OCI-LY3 (cell line): Measurements from ENCODE around the gene DCAF8L2.

Experiments used
- H2AFZ ChIP-seq: fragments of 200-600, 300-600 bp; shearing (Covaris generic); 2 replicates; pipeline ENCODE4 v1.6.0; 2014; ENCODE audit warnings: antibody characterized with exemption, low read depth, low read length
- H3K27ac ChIP-seq: fragments of 200-600, 300-600 bp; sonication (generic); 2 replicates; pipeline ENCODE4 v1.5.1; 2014; ENCODE audit warnings: mild to moderate bottlenecking, low read length, moderate library complexity, mixed read lengths
- H3K27me3 ChIP-seq: fragments of 200-600, 300-600 bp; sonication (generic); 2 replicates; pipeline ENCODE4 v1.6.1; 2014; ENCODE audit warnings: low read depth, low read length, mixed read lengths
- H3K36me3 ChIP-seq: fragments of 200-600, 300-600 bp; sonication (generic); replicated peaks from 2 replicates; pipeline ENCODE3; 2014; ENCODE audit warnings: low read depth, low read length, mixed read lengths
- H3K4me1 ChIP-seq: fragments of 300-600, 200-600 bp; sonication (generic); 2 replicates; pipeline ENCODE4 v1.6.1; 2014; ENCODE audit warnings: low read length, mixed read lengths
- H3K4me2 ChIP-seq: fragments of 200-600, 300-600 bp; sonication (generic); 2 replicates; pipeline ENCODE4 v1.6.1; 2014; ENCODE audit warnings: low read length, mixed read lengths
- H3K4me3 ChIP-seq: fragments of 300-600, 200-600 bp; sonication (generic); 2 replicates; pipeline ENCODE4 v1.5.1; 2014; ENCODE audit warnings: antibody characterized with exemption, mild to moderate bottlenecking, low read length, moderate library complexity
- H3K79me2 ChIP-seq: fragments of 300-600, 200-600 bp; shearing (Covaris generic); 2 replicates; pipeline ENCODE4 v1.6.1; 2014; ENCODE audit warnings: mild to moderate bottlenecking, low read length, mixed read lengths
- H3K9ac ChIP-seq: fragments of 300-600, 200-600 bp; shearing (Covaris generic); 2 replicates; pipeline ENCODE4 v1.6.0; 2014; ENCODE audit warnings: mild to moderate bottlenecking, low read length, moderate library complexity
- H3K9me3 ChIP-seq: fragments of 200-600, 300-600 bp; shearing (Covaris generic); 2 replicates; pipeline ENCODE4 v1.6.1; 2014; ENCODE audit warnings: low read length, mixed read lengths; ENCODE audit not compliant: insufficient read depth
- H4K20me1 ChIP-seq: fragments of 200-600, 300-600 bp; sonication (generic); 2 replicates; pipeline ENCODE4 v1.6.1; 2016; ENCODE audit warnings: low read length, mixed read lengths; ENCODE audit not compliant: insufficient read depth
- EZH2phosphoT487 ChIP-seq: fragments of 200-600 bp; shearing (Covaris generic); IDR thresholded peaks from 2 replicates; pipeline ENCODE4 v1.6.1; 2018; ENCODE audit warnings: antibody characterized with exemption, mixed run types, low read depth
- TF ChIP-seq, protein P1 (sequence below): fragments of 200-600, 300-600 bp; sonication (generic); IDR thresholded peaks from 2 replicates; pipeline ENCODE4 v1.5.1; 2014; ENCODE audit warnings: antibody characterized with exemption, low read length, low read depth

The DCAF8L2 gene

DNA sequence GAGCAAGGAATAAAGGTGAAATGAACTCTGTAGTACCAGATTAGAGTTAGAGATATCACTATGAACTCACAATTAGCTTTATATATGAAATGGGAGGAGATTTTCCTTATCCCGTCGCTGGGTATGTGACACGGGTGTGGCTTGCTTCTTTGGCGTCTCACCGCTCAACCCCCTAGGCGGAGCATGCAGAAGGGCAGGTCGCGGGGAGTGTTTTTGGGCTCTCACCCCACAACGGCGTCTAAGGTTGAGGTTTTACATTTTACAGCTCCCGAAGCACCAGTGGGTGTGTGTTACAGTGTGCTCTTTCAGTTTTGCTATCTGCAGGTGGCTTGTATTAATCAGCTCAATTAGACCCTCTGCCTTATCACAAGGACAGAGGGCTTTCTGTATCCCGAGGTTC, 175.6 kb downstream of the DCAF8L2 start:
- Histone ChIP-seq H3K4me3 (no peak overlapping the region), H4K20me1 (no peaks in the 10 kb centered on the region), H3K27me3 (no peaks in the 10 kb centered on the region), H2AFZ (no peak overlapping the region), H3K4me1 (no peaks in the 10 kb centered on the region), H3K36me3 (no peaks in the 10 kb centered on the region), H3K9me3 (no peaks in the 10 kb centered on the region), H3K9ac (no peak overlapping the region), H3K4me2 (no peak overlapping the region), H3K27ac (no peak overlapping the region), H3K79me2 (no peaks in the 10 kb centered on the region)
- TF ChIP-seq, protein P1, sequence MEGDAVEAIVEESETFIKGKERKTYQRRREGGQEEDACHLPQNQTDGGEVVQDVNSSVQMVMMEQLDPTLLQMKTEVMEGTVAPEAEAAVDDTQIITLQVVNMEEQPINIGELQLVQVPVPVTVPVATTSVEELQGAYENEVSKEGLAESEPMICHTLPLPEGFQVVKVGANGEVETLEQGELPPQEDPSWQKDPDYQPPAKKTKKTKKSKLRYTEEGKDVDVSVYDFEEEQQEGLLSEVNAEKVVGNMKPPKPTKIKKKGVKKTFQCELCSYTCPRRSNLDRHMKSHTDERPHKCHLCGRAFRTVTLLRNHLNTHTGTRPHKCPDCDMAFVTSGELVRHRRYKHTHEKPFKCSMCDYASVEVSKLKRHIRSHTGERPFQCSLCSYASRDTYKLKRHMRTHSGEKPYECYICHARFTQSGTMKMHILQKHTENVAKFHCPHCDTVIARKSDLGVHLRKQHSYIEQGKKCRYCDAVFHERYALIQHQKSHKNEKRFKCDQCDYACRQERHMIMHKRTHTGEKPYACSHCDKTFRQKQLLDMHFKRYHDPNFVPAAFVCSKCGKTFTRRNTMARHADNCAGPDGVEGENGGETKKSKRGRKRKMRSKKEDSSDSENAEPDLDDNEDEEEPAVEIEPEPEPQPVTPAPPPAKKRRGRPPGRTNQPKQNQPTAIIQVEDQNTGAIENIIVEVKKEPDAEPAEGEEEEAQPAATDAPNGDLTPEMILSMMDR = no peak
- no peak for TF ChIP-seq EZH2phosphoT487

DNA sequence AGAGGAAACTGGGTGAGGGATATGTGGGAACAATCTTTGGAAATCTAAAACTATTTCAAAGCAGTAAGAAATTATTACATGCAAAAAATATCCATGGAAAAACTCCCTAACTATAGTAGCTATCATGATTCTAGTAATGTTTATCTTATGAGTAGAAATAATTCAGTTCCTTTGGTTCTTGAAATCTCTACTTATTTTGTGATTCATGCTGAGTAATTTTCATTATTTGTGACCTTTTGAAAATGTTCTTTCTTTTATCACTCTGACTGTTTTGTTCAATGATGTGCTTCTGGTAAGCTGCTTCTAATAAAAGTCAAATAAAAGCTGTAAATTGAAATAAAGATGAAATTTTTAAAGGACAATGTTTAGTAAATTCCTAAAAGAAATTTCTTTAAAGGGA, 177.2 kb downstream of the DCAF8L2 start:
- H3K27me3 ChIP-seq = no peaks in the 10 kb centered on the region
- H4K20me1 ChIP-seq = no peaks in the 10 kb centered on the region
- no peak overlapping the region for H3K9ac ChIP-seq
- TF ChIP-seq, protein P1 = no peak
- no peak for TF ChIP-seq EZH2phosphoT487
- H3K79me2 ChIP-seq = no peaks in the 10 kb centered on the region
- H3K4me1 ChIP-seq = no peaks in the 10 kb centered on the region
- no peak overlapping the region for H3K27ac ChIP-seq
- H3K9me3 ChIP-seq = no peaks in the 10 kb centered on the region
- no peak overlapping the region for H3K4me3 ChIP-seq
- H2AFZ ChIP-seq = no peak overlapping the region
- H3K36me3 ChIP-seq = no peaks in the 10 kb centered on the region
- H3K4me2 ChIP-seq = no peak overlapping the region

DNA sequence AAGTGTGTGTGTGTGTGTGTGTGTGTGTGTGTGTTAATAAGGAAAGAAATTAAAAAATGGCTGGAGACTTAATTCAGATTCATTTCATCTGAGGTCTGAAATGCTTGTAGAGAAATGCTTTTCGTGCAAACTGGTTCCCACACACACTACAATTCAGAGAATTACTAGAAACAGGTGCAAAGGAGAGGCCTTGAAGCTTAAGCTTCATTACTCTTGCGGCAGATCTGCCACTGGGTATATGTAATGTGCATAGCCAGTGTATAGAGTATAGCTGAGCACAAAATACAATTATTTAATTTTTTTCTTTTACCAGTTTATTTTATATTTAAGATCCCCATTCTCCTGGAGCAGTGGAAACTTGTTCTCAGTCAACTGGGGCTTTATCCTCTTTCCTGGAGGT, 185.8 kb downstream of the DCAF8L2 start:
- TF ChIP-seq, protein P1 = no peak
- TF ChIP-seq EZH2phosphoT487 = no peak

DNA sequence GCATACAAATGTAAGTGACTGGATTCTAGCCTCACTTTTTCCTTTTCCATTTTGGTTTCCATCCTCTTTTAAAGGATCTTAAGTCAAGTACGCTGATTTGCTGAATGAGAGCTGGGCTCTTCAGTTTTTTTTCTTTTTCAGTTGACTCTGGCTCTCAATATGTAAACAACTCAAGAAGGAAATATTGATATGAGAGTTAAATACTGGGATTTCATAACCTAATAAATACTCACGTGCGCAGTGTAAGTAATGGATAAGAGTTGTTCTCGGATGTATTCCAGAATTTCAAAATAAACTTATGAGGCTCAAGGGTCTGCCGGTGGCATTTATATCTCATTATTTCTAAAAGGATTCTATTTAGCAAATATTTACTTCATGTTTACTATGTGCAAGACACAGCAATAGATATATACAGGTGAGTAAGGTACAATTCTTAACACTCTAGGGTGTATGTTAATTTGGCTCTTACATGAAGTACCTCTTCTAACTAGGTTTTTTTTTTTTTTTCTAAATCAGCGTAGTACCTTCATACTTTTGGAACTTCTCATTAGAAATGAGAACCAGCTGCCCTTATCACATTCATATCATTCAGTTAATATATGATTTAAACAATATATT, 206.6 kb downstream of the DCAF8L2 start:
- Histone ChIP-seq H4K20me1 (no peaks in the 10 kb centered on the region), H3K27ac (no peak overlapping the region), H3K9me3 (no peaks in the 10 kb centered on the region), H3K27me3 (no peaks in the 10 kb centered on the region), H3K4me1 (no peaks in the 10 kb centered on the region), H3K9ac (no peak overlapping the region), H3K36me3 (no peaks in the 10 kb centered on the region), H3K79me2 (no peaks in the 10 kb centered on the region), H2AFZ (no peak overlapping the region), H3K4me2 (no peak overlapping the region), H3K4me3 (no peak overlapping the region)
- TF ChIP-seq EZH2phosphoT487 = no peak
- TF ChIP-seq, protein P1 = no peak

More for the DNA sequence above, 185.8 kb downstream of the DCAF8L2 start:
- no peak overlapping the region for H3K27ac ChIP-seq
- H3K4me1 ChIP-seq = no peaks in the 10 kb centered on the region
- no peaks in the 10 kb centered on the region for H4K20me1 ChIP-seq
- H3K4me3 ChIP-seq = no peak overlapping the region
- no peaks in the 10 kb centered on the region for H3K79me2 ChIP-seq
- H3K27me3 ChIP-seq = no peaks in the 10 kb centered on the region
- H2AFZ ChIP-seq = no peak overlapping the region
- no peaks in the 10 kb centered on the region for H3K36me3 ChIP-seq
- H3K9ac ChIP-seq = no peak overlapping the region
- no peaks in the 10 kb centered on the region for H3K9me3 ChIP-seq
- no peak overlapping the region for H3K4me2 ChIP-seq
